ENCODE results near the gene FGF18.

FGF18 gene

GRCh38 chr5:171422902-171423663, 3.6 kb downstream of the FGF18 start:
- DNase-seq (ENCODE audit: low read depth), result no peak

- no peak for DNase-seq (ENCODE audit: low read depth)
Observed at GRCh38 chr5:171424726-171425125, 5.3 kb downstream of the FGF18 start.

- DNase-seq (ENCODE audit: low read depth), result no peak
Observed at GRCh38 chr5:171425596-171426244, 6.3 kb downstream of the FGF18 start.

- no peak for DNase-seq (ENCODE audit: low read depth)
Observed at GRCh38 chr5:171426266-171426665, 6.8 kb downstream of the FGF18 start.

- no peak for DNase-seq (ENCODE audit: low read depth)
Observed at GRCh38 chr5:171426680-171427079, 7.2 kb downstream of the FGF18 start.

- DNase-seq (ENCODE audit: low read depth), result no peak
Observed at GRCh38 chr5:171427318-171428167, 8.1 kb downstream of the FGF18 start.

- DNase-seq (ENCODE audit: low read depth), result no peak
Observed at GRCh38 chr5:171428168-171428696, 8.8 kb downstream of the FGF18 start.

GRCh38 chr5:171428809-171429542, 9.5 kb downstream of the FGF18 start:
- DNase-seq (ENCODE audit: low read depth), result no peak

- no peak for DNase-seq (ENCODE audit: low read depth)
Observed at GRCh38 chr5:171429543-171429910, 10.1 kb downstream of the FGF18 start.

- no peak for DNase-seq (ENCODE audit: low read depth)
Observed at GRCh38 chr5:171431251-171431777, 11.9 kb downstream of the FGF18 start.

- no peak for DNase-seq (ENCODE audit: low read depth)
Observed at GRCh38 chr5:171432076-171432475, 12.6 kb downstream of the FGF18 start.

GRCh38 chr5:171432583-171433351, 13.3 kb downstream of the FGF18 start:
- no peak for DNase-seq (ENCODE audit: low read depth)

- no peak for DNase-seq (ENCODE audit: low read depth)
Observed at GRCh38 chr5:171433352-171433698, 13.9 kb downstream of the FGF18 start.

GRCh38 chr5:171433982-171434676, 14.7 kb downstream of the FGF18 start:
- no peak for DNase-seq (ENCODE audit: low read depth)

GRCh38 chr5:171434874-171435273, 15.4 kb downstream of the FGF18 start:
- DNase-seq (ENCODE audit: low read depth), result no peak

- no peak for DNase-seq (ENCODE audit: low read depth)
Observed at GRCh38 chr5:171435908-171436307, 16.5 kb downstream of the FGF18 start.

GRCh38 chr5:171436804-171437285, 17.4 kb downstream of the FGF18 start:
- DNase-seq (ENCODE audit: low read depth), result no peak

- no peak for DNase-seq (ENCODE audit: low read depth)
Observed at GRCh38 chr5:171437286-171437821, 17.9 kb downstream of the FGF18 start.

- DNase-seq (ENCODE audit: low read depth), result no peak
Observed at GRCh38 chr5:171438738-171439137, 19.3 kb downstream of the FGF18 start.

GRCh38 chr5:171441246-171441791, 21.9 kb downstream of the FGF18 start:
- DNase-seq (ENCODE audit: low read depth), result no peak

Data from HS-5 (cell line).